CD4-positive, alpha-beta T cell treated with Interferon alpha-2 for 1 hour (primary cell): ENCODE data around the gene SEMA6B.

ENCODE experiments used
- DNase-seq, 2 donors: peaks; one replicate each; pipeline ENCODE4 v3.0.0-alpha.2; 2020 to 2022

SEMA6B gene

DNA sequence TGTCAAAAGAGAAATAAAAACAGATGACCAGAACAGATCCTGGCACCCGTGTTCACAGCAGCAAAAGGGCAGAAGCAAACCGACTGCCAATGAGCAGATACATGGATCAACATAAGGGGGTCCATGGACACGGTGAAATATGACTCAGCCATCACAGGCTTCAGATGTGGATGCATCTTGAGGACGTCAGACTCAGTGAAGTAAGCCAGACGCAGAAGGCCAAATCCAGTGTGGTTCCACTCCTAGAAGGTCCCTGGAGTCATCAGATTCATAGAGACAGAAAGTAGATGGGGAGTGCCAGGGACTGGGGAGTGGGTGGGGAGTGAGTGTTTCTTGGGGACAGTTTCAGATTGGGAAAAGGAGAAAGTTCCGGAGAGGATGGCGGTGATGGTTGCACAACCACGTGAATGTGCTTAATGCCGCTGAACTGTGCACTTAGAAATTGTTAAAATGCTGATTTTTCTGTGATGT, 28.8 kb upstream of the SEMA6B start:
- no peak for DNase-seq

DNA sequence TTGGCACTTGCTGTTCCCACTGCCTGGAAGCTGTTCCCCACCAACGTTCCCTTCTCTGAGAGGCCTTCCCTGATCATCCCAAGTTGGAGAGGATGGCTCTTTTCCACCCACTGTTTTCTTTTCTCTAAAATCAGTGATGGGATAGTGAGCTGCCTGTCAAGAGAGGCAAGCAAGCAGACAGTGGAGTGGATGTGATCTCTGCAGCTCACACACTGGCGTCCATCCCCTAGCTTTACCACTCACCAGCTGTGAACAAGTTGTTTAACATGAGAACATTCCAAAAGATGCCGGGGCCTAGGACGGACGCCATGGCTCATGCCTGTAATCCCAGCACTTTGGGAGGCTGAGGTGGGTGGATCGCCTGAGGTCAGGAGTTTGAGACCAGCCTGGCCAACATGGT, 28.0 kb upstream of the SEMA6B start:
- no peak for DNase-seq

DNA sequence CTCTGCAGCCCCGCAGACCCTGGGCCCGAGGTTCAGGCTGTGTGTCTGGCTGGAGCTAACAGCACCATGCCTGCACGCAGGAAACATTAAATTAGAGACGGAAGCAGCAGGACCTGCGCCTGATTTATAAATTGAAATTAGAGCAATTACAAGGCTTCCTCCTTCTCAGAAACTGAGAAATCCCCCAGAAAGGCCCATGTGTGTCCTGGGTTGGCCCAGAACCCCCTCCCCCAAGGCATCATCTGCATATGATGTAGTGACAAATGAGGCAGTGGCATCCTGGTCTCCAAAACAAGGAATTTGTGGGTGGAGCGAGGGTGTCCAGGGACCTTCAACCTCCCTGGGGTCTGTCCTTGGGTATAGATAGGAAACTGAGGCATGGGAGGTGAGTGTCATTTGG, 27.2 kb upstream of the SEMA6B start:
- DNase-seq = no peak

- DNase-seq = no peak
Observed at GRCh38 chr19:4586245-4586644, 26.8 kb upstream of the SEMA6B start.

DNA sequence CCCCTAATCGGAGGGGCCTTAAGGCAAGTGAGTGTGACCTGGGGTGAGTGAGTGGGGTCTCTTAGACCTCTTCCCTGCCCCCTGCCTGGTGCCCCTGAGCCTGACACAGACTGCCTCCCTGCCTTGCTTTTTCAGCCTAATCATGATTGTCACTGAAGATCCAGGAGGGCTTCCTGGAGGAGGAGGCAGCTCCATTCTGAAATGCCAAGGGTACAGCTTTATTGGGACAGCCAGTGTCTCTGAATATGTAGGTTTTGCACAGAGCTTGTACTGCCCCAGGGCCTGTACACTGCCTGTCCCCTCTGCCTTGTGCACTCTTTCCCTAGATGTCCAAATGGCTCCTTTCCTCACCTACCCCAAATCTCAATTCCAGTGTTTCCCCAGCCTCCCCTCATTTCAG, 26.1 kb upstream of the SEMA6B start:
- DNase-seq = no peak

DNA sequence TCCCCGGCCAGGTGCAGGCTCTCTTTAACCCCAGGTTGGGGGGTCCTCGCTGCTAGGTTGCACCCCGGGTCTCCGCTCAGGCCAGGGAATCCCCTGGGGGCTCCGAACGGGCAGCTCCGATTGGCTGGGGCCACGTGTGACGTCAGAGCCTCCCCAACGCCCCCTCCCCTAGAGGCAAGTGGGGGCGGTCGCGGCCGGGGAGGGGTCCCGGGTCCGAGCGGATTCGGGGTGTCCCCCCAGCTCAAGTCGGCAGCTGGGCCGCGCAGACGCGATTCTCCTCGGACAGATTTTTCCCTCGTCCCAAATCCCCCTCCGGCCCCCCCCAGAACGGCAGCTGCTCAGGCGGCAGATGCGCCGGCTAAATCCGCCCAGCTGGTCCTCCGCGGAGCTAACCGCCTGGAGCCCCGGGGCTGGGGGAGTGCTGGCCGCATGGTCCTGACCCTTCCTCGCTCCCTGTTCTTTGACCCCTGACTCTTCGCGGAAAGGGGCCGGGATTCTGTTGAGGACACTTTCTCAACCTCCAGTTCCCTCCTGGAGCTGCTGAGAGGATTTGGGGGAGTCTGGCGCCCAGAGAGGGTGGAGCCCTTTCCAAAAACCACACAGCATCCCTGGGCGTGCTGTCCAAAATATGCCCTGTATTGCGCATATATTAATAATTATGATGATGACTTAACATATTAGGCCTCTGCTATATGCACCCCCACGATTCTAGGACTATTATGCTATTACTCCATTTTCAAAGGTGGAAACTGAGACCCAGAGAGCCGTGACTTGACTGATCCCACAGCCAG, 25.4 kb upstream of the SEMA6B start:
- no peak for DNase-seq

GRCh38 chr19:4583961-4584669, 24.6 kb upstream of the SEMA6B start:
- no peak for DNase-seq

DNA sequence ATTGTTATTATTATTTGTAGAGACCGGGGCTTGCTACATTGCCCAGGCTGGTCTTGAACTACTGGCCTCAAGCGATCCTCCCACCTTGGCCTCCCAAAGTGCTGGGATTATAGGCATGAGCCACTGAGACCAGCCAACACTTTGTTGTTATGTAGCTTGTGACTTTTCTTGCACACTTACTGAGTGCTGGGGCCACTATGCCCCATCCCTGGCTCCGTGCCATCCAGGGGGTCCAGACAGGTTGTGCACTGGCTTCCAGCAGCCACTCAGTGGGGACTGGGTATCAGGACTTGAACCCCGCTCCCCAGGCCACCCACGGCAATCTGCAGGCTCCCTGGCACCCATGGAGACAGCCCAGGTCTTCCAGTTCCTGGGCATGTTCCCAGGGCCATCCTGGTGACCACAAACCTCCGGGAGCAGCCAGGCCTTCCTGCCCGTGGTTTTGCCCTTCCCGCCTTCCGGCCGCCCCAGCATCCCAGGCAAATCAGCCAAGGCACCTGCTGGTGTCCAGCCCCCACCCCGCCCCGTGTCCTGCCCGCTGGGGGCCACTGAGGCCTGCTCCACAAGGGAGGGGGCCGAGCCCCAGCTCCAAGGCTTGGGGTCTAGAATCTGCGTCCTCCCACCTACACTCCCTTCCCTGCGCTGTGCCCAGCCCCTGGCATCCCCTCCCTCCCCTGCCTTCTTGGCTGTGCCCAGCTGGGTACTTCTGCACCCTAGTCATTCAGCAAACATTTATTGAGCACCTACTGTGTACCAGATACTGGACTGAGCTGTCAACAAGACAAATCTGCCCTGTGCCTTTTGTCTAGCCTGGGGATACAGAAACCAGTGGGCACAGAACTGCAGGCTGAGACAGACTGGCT, 23.7 kb upstream of the SEMA6B start:
- no peak for DNase-seq

DNA sequence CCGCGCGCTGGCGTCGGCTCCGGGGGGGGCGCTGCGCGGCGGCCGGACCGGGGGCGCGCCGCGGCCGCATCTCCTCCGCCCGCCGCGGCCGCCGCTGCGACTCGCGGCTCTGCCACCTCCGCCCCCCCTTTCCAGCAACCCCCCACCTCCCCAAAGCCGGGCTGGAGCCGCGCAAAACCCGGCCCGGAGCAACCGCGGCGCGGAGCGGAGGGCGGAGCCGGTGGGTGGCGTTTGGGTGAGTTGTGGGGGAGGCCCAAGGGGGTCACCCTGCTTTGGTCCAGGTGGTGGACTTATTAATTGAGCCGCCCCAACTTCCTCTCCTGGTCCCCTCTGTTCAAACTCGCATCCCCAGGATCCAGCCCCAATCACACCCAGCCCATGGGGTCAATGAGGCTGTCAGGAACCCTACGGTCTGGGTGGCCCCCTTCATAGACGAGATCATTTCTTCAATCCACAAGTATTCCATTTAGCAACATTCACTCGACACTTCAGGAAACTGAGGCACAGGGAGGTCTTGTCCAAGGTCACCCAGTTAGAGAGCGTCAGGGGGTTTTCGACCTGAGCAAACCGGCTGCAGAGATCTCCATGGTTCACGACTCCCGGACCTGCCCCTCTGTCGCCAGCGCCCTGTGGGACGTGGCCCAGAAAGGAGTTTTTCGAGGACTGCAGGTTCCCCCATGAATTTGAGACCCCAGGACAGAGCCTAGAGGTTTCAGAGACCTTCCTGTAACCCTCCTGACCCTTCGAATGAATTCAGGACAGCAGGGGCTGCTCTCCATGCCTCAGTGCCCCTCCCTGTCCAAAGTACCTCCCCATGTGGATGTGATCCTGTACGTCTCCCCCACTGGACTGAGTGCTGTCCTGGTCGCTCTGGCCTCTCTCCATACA, 22.4 kb upstream of the SEMA6B start:
- no peak for DNase-seq

GRCh38 chr19:4580961-4581665, 21.6 kb upstream of the SEMA6B start:
- DNase-seq = no peak

DNA sequence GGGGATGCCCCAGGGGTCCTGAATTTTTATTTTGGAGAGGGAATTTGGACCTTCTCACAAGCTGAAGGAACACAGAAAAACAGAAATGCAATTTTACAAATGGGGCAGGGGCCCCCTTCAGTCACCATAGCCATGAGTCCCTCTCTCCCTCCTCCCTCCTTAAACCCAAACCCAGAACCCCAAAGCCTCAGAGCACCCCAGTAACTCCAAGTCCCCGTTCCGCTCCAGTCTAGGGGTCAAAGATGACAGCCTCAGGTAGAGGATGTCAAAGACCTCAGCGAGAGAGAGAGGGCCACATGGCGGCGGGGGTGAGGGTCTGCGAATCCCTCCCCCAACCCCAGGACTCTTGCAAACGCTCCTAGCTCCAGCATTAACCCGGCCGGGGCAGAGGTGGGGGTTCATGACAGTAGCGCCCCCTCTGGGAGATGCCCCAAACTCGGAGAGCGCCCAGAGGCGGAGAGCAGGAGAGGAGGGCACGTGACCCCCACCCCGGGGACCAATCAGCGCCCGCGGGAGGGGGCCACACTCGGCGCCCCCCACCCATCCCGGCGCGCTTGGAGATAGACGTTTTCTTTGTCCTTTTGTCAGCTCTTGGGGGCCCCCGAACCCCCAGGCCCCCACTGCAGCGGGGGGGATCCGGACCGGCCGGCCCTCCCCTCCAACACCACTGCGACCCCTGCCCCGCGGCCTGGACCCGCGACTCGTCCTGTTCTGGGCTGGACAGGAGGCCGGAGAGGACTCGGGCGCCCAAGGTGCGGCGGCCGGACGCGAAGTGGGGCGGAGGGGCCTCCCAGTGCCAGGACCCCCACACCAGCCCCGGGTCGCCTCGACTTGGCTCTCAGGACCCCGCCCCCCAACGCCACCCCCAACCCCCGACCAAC, 20.8 kb upstream of the SEMA6B start:
- no peak for DNase-seq

GRCh38 chr19:4579389-4579788, 19.9 kb upstream of the SEMA6B start:
- no peak for DNase-seq

DNA sequence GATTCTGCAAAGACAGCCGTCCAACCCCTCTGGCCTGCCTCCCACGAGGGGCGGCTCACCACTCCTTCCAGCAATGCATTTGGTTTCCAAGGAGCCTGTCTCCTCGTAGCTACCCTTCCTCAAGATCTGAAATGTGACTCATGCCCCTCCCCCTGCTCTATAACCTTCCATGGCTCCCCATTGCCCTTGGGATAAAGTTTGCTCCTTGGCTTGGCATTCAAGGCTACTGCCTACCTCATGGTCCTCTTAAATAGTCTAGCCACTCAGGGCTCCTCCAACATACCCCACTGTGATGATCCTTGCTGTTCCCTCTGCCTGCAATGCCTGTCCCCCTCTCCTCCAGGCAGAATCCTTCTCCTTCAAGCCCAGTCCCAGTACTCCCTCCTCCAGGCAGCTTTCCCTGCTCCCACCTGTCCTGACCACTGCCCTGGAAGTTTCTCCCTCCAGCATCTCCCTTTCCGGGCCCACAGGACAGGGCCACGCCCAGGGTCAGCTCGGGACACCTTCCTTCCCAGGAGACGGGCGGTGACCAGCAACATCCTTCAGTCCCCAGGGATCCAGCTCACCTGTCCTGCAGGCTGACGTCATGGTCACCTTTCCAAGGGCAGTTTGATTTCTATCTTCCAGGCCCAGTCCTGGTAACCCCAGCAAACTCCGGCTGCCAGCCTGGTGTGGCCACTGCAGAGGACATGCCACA, 19.2 kb upstream of the SEMA6B start:
- no peak for DNase-seq

DNA sequence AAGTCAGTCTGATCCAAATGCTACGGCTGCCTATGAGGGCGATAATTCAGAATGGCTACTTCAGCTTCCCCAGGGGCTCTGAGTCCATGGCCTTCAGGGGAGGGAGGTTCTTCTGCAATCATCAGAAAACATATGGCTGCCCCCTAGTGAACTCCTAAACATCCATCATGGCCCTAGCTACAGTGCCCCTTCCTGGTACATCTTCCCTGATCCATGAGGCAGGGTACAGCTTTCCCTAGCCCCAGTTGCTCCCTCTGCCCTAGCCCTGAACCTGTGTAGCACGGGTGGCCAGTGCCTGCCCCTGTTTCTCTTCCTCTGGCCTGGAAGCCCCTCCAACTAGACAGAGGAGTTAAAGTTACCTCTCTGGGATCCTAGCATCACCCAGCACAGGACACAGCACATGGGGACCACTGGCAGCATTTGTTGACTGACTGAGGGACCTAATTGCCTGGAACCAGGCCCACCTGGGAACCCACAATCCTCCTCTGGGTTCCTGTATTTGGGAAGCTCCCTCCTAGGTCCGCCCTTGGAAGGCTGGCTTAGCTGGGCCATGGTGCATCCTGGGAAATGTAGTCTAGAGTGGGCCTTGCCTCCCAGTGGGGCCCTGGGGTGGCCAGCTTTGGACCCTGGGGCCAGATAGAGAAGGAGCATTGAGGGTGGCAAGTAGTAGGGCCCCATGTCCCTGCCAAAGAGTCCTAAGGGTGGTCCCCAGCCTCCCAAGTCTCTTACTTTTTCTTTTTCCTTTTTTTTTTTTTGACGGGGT, 17.7 kb upstream of the SEMA6B start:
- no peak for DNase-seq

GRCh38 chr19:4576016-4576933, 16.8 kb upstream of the SEMA6B start:
- DNase-seq = peak; percentile 57 to 66

GRCh38 chr19:4575267-4576015, 16.0 kb upstream of the SEMA6B start:
- no peak for DNase-seq

DNA sequence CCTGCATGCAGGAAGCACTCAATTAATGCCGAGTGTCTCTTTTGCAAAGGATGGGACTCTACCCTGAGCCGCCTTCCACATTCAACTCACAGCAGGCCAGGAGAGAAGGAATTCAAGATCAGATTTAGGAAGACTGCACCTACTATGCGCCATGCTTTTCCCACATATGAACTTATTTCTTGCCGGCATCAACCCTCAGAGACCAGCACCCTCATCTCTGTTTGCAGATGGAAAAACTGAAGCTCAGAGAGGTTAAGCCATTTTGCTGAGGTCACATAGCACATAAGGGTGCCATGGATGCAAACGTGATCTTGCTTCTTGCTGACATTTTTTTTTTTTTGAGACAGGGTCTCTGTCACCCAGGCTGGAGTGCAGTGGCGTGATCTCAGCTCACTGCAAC, 14.2 kb upstream of the SEMA6B start:
- DNase-seq = no peak
